Activated naive CD8-positive, alpha-beta T cell treated with anti-CD3 and anti-CD28 coated beads, Interleukin-2, amount 10 ng/mL, durations not matched to agents 7 days and 5 days (primary cell): ENCODE measurements around the gene ASB13. TPM values are rescaled to one million over a fixed set of nuclear protein-coding genes. Genes with fewer than 3 reads are reported as not detected.

Experiments used
- ATAC-seq: fragments of 150-1000 bp; cut with Tn5 transposase; one replicate; pipeline ENCODE4 v1.10.0; 2021; ENCODE audit warnings: low read depth, moderate library complexity
- POLR2A ChIA-PET: fragments of 350-600 bp; sonication (Branson Sonifier 250); formaldehyde crosslinking; loops from one replicate; lab custom pipeline; 2021; ENCODE audit warnings: antibody characterized with exemption; lab: Charles Lee
- DNase-seq: peaks from one replicate; pipeline ENCODE4 v3.0.0; 2021
- H3K27ac Mint-ChIP-seq: one replicate; pipeline ENCODE4 v1.8.0; 2022; ENCODE audit warnings: mild to moderate bottlenecking, mixed read lengths
- H3K27me3 Mint-ChIP-seq: one replicate; pipeline ENCODE4 v1.8.0; 2022; ENCODE audit warnings: mild to moderate bottlenecking, moderate library complexity, mixed read lengths
- H3K36me3 Mint-ChIP-seq: one replicate; pipeline ENCODE4 v1.8.0; 2021; ENCODE audit warnings: mild to moderate bottlenecking, mixed read lengths
- H3K4me1 Mint-ChIP-seq: one replicate; pipeline ENCODE4 v1.8.0; 2021; ENCODE audit warnings: mixed read lengths
- H3K4me3 Mint-ChIP-seq: one replicate; pipeline ENCODE4 v1.8.0; 2022; ENCODE audit warnings: mild to moderate bottlenecking, moderate library complexity, mixed read lengths
- H3K9me3 Mint-ChIP-seq: one replicate; pipeline ENCODE4 v1.8.0; 2021; ENCODE audit warnings: mixed read lengths
- total RNA-seq, 2 experiments: library from RNA; stranded (reverse); gene quantifications; one replicate each; pipeline ENCODE4 v1.2.3, GENCODE V29; 2021

Gene ASB13
- total RNA-seq, 2 experiments from 2014 or later, result 9.9 to 10.8 TPM

DNA sequence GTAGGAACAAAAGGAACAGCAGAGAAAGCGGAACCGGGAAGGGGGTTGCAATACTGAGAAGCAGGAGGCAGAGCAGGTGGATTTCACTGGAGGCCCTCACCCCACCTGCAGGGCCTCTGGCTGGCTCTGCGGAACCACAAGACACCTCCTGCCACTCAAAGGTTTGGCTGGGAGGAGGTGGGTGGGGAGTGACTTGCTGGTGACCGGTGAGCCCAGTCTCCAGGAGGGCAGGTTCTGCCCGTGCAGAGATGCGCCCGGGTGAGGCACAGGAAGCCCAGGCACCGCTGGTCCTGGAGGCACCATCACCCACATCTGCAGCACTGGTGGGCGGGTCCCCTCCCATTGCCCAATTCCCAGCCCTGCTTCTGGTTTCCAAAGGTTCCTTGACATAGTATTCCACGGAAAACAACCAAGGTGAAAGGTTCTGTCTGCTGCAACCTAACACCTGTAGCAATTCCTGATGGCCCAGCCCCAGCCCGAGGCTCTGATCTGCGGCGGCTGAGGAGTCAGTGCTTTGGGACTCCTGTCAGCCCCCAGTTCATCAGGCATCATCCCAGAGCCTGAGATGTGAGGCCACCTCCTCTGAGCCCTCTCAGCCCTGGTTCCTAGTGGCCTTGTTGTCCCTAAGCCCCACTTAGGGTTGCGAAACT lies 77.3 kb downstream of the ASB13 start:
- Mint-ChIP-seq H3K27me3 (peaks cover 13% of the 10 kb centered on the region), H3K36me3 (no peaks in the 10 kb centered on the region), H3K4me3 (no peak overlapping the region), H3K4me1 (no peaks in the 10 kb centered on the region), H3K27ac (no peak overlapping the region), H3K9me3 (no peaks in the 10 kb centered on the region)
- DNase-seq (no peak), ATAC-seq (no peak)
- POLR2A ChIA-PET, result no interaction called here

Other genes with a start within 250 kb of the ASB13 start
- gene CALML5, start 167.0 kb downstream of the ASB13 start, total RNA-seq, result not detected
- gene CALML3, start 141.6 kb downstream of the ASB13 start, total RNA-seq, result not detected
- 10 to 100 TPM; 48.5 to 52.2 TPM for gene TASOR2, start 18.2 kb upstream of the ASB13 start, total RNA-seq
- gene GDI2, start 146.8 kb upstream of the ASB13 start, total RNA-seq, result 100 to 1,000 TPM; 187 to 194 TPM
- 1 to 10 TPM; 6.2 to 6.3 TPM for gene ANKRD16, start 223.3 kb upstream of the ASB13 start, total RNA-seq
- gene FBH1, start 223.6 kb upstream of the ASB13 start, total RNA-seq, result 10 to 100 TPM; 71.6 to 72.9 TPM